Natural killer cell treated with Interleukin-12 subunit alpha and Interleukin-12 subunit beta and Interleukin-15 and Interleukin-18, amount 100 ng/mL, for 72 hours (primary cell): ENCODE measurements around the gene FKBP2. TPM values are rescaled to one million over a fixed set of nuclear protein-coding genes. Genes with fewer than 3 reads are reported as not detected.

Experiments
- ATAC-seq, 2 donors: fragments of 150-1000 bp; cut with Tn5 transposase in 1 of 2; sonication (Bioruptor Pico), chemical (Tn5 transposase) in 1 of 2; 2 replicates each; pipeline ENCODE4 v1.10.0; 2021
- DNase-seq: peaks from one replicate; pipeline ENCODE4 v3.0.0; 2022; ENCODE audit warnings: low spot score
- H3K27ac Mint-ChIP-seq, 2 donors: 1 replicate in 1 of 2; 2 replicates in 1 of 2; pipeline ENCODE4 v1.8.0; 2022; ENCODE audit warnings: mixed read lengths in 2 of 2, mild to moderate bottlenecking in 1 of 2, moderate library complexity in 1 of 2
- H3K27me3 Mint-ChIP-seq, 2 donors: 1 replicate in 1 of 2; 2 replicates in 1 of 2; pipeline ENCODE4 v1.8.0; 2022; ENCODE audit warnings: mixed read lengths in 2 of 2
- H3K36me3 Mint-ChIP-seq: one replicate; pipeline ENCODE4 v1.8.0; 2022; ENCODE audit warnings: mixed read lengths
- H3K4me1 Mint-ChIP-seq, 2 donors: 1 replicate in 1 of 2; 2 replicates in 1 of 2; pipeline ENCODE4 v1.8.0; 2022; ENCODE audit warnings: low read depth in 2 of 2, mixed read lengths in 2 of 2, mild to moderate bottlenecking in 1 of 2
- H3K4me3 Mint-ChIP-seq: one replicate; pipeline ENCODE4 v1.8.0; 2022; ENCODE audit warnings: mixed read lengths
- H3K9me3 Mint-ChIP-seq: 2 replicates; pipeline ENCODE4 v1.8.0; 2022; ENCODE audit warnings: mixed read lengths
- total RNA-seq, 2 donors: library from RNA; stranded (reverse); gene quantifications; one replicate each; pipeline ENCODE4 v1.2.3, GENCODE V29; 2022

The FKBP2 gene
- total RNA-seq, 2 donors from 2014 or later = 33.1 to 53.5 TPM

- Mint-ChIP-seq H3K9me3 (no peaks in the 10 kb centered on the region), H3K36me3 (no peaks in the 10 kb centered on the region), H3K27me3 (peaks cover 25 to 29% of the 10 kb centered on the region in 2 donors), H3K4me1 (peaks cover 14 to 16% of the 10 kb centered on the region in 2 donors), H3K27ac (no peak overlapping the region), H3K4me3 (peak overlapping the region; percentile 74)
- DNase-seq (no peak), ATAC-seq (no peak)
Measured at GRCh38 chr11:64290352-64291261, 49.7 kb downstream of the FKBP2 start.

DNA sequence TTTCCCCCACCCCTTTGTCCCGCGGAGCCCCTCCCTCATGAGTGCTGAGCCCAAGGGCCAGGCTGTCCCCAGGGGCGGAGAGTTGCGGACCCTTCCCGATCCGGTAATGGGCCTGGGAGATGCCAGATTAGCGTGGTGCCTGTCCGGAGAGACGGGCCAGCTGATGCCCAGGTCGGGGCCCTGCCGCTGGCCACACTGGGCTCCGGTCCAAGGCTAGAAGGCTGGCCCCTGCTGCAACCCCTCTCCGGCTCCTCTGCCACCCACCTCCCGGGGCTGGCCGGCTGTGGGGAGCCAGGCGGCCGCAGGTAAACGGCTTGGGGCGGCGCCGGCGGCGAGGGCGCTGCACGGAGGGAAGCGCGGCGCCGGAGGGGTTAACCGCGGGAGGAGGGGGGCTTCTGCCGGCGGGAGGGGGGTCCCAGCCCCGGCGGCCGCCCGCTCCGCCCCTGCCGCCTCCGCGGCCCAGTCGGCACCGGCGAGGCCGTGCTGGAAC, 50.4 kb downstream of the FKBP2 start, which contains the start of gene KCNK4:
TSS of gene KCNK4 (plus strand) at position 41 of the 490 bp plus-strand sequence. CDS start 1,717 bp downstream, outside the sequence.
- H3K36me3 Mint-ChIP-seq = no peaks in the 10 kb centered on the region
- ATAC-seq = no peak
- H3K9me3 Mint-ChIP-seq = no peaks in the 10 kb centered on the region
- H3K27ac Mint-ChIP-seq = no peak within 1 kb of the TSS
- DNase-seq = no peak
- peaks cover 29% of the 10 kb centered on the region in 2 donors for H3K27me3 Mint-ChIP-seq
- H3K4me1 Mint-ChIP-seq = peaks cover 12 to 15% of the 10 kb centered on the region in 2 donors
- H3K4me3 Mint-ChIP-seq = peak within 1 kb of the TSS; percentile 74

- H3K4me3 Mint-ChIP-seq = no peak overlapping the region
- ATAC-seq (peak; percentile 15 to 33), DNase-seq (no peak)
- H3K4me1 Mint-ChIP-seq = peaks cover 6 to 9% of the 10 kb centered on the region in 2 donors
- H3K27ac Mint-ChIP-seq = no peak overlapping the region
- H3K27me3 Mint-ChIP-seq = peaks cover 29 to 32% of the 10 kb centered on the region in 2 donors
- no peaks in the 10 kb centered on the region for H3K36me3 Mint-ChIP-seq
- H3K9me3 Mint-ChIP-seq = no peaks in the 10 kb centered on the region
Measured at GRCh38 chr11:64291752-64292459, 51.0 kb downstream of the FKBP2 start.

DNA sequence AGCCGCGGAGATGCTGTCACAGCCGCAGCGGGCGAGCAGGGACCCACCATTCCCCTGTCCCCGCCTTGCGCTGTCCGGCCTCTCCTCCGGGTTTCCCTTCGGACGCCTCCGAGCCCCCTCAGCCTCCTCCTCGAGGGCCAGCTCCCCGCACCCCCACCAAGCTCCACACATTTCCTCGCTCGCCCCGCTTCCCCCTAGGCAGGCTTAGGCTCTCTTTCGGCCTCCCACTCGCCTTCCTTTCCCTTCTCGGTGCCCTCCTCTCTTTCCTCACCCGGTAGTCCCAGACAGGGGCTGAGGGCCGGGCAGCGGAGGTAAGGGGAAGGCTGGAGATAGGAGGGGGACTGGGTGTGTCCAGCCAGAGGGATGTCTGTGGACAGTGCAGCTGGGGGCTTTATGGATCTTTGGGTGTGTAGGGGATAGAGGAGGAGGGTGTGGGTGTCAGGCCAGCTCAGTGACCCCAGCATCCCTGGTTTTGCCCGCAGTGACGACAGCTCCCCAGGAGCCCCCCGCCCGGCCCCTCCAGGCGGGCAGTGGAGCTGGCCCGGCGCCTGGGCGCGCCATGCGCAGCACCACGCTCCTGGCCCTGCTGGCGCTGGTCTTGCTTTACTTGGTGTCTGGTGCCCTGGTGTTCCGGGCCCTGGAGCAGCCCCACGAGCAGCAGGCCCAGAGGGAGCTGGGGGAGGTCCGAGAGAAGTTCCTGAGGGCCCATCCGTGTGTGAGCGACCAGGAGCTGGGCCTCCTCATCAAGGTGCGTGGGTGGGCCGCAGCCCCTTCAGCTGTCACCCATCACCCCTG, 51.8 kb downstream of the FKBP2 start:
- peaks cover 36% of the 10 kb centered on the region in 2 donors for H3K27me3 Mint-ChIP-seq
- no peak overlapping the region for H3K27ac Mint-ChIP-seq
- no peaks in the 10 kb centered on the region for H3K36me3 Mint-ChIP-seq
- H3K4me1 Mint-ChIP-seq = peaks cover 7 to 8% of the 10 kb centered on the region in 2 donors
- ATAC-seq (peak in 1 of 2 donors; percentile 25), DNase-seq (no peak)
- H3K9me3 Mint-ChIP-seq = no peaks in the 10 kb centered on the region
- H3K4me3 Mint-ChIP-seq = peak overlapping the region; percentile 30

Other genes starting within 250 kb of the FKBP2 start
- gene FLRT1, start 205.2 kb upstream of the FKBP2 start, total RNA-seq = not detected
- gene MACROD1, start 75.0 kb upstream of the FKBP2 start, total RNA-seq = 10 to 100 TPM in 1 of 2 donors, 1 to 10 TPM in 1; 3.0 to 12.7 TPM
- gene STIP1, start 54.9 kb upstream of the FKBP2 start, total RNA-seq = 100 to 1,000 TPM; 431 to 450 TPM
- 100 to 1,000 TPM; 249 to 276 TPM for gene FERMT3, start 34.4 kb upstream of the FKBP2 start, total RNA-seq
- 10 to 100 TPM; 30.5 to 35.7 TPM for gene TRPT1, start 14.9 kb upstream of the FKBP2 start, total RNA-seq
- gene NUDT22, start 14.8 kb upstream of the FKBP2 start, total RNA-seq = 100 to 1,000 TPM in 1 of 2 donors, 10 to 100 TPM in 1; 83.6 to 120 TPM
- 10 to 100 TPM; 31.2 to 33.0 TPM for gene DNAJC4, start 10.5 kb upstream of the FKBP2 start, total RNA-seq
- gene VEGFB, start 6.5 kb upstream of the FKBP2 start, total RNA-seq = 10 to 100 TPM; 38.7 to 42.3 TPM
- 100 to 1,000 TPM; 130 to 236 TPM for gene PPP1R14B, start 5.8 kb downstream of the FKBP2 start, total RNA-seq
- 10 to 100 TPM; 13.9 to 16.4 TPM for gene PLCB3, start 10.4 kb downstream of the FKBP2 start, total RNA-seq
- gene BAD, start 43.6 kb downstream of the FKBP2 start, total RNA-seq = 10 to 100 TPM; 29.5 to 46.9 TPM
- gene GPR137, start 44.8 kb downstream of the FKBP2 start, total RNA-seq = 10 to 100 TPM; 40.9 to 62.7 TPM
- not detected for gene KCNK4, start 50.2 kb downstream of the FKBP2 start, total RNA-seq
- gene CATSPERZ, start 59.3 kb downstream of the FKBP2 start, total RNA-seq = not detected
- 100 to 1,000 TPM in 1 of 2 donors, 10 to 100 TPM in 1; 67.2 to 116 TPM for gene ESRRA, start 64.4 kb downstream of the FKBP2 start, total RNA-seq
- 100 to 1,000 TPM; 171 to 203 TPM for gene TRMT112, start 76.5 kb downstream of the FKBP2 start, total RNA-seq
- 100 to 1,000 TPM in 1 of 2 donors, 10 to 100 TPM in 1; 83.5 to 116 TPM for gene PRDX5, start 77.0 kb downstream of the FKBP2 start, total RNA-seq
- gene CCDC88B, start 99.1 kb downstream of the FKBP2 start, total RNA-seq = 100 to 1,000 TPM; 172 to 224 TPM
- 10 to 100 TPM; 20.7 to 29.5 TPM for gene RPS6KA4, start 118.1 kb downstream of the FKBP2 start, total RNA-seq